ENCODE measurements around the gene ERMAP. TPM values are rescaled to one million over a fixed set of nuclear protein-coding genes. Genes with fewer than 3 reads are reported as not detected.

Gene ERMAP
- total RNA-seq, 2 donors from 2014 or later, result 9.0 to 13.3 TPM

DNA sequence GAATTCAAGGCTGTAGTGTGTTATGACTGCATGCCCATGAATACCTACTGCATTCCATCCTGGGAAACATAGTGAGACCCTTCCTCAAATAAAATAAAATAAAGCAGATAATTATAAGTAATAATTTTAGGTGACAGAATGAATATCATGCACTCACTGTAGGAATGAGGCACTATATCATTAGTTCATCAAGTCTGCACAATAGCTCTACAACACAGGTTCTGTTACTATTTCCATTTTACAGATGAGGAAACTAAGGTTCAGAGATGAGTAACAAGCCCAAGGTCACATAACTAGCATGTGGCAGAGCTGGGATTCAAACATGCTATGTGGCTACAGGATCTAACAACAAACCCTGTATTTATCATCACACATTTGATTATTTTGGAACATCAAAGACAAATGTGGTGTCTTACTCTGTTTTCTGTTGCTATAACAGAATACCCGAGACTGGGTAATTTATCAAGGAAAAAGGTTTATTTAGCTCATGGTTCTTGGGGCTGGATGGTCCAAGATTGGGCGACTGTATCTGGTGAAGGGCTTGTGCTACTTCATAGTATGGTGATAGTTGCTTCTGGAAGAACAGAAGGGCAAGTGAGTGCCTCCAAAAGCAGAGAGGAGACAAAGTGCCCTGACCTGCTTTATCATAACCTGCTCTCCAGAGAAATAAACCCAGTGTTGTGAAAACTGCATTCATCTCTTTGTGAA is 24.7 kb downstream of the ERMAP start:
- no peaks in the 10 kb centered on the region for H3K36me3 ChIP-seq
- TF ChIP-seq CTCF (IDR thresholded peaks at IDR 0.05), result no peak
- H3K27me3 ChIP-seq, result no peaks in the 10 kb centered on the region
- no peak for DNase-seq
- H3K9ac ChIP-seq (ENCODE audit: low read depth in 2 of 2, low read length in 2 of 2), result no peak overlapping the region
- intact Hi-C loops (cut with DNase I), result no loop called here
- no peak overlapping the region for H3K4me3 ChIP-seq
- H3K9me3 ChIP-seq, result no peaks in the 10 kb centered on the region
- no peak overlapping the region for H3K27ac ChIP-seq
- H3K4me1 ChIP-seq, result no peaks in the 10 kb centered on the region

GRCh38 chr1:42844592-42845140 is 27.7 kb downstream of the ERMAP start:
- no peak for TF ChIP-seq CTCF (IDR thresholded peaks at IDR 0.05)
- DNase-seq, result no peak
- Histone ChIP-seq H3K4me1 (peaks cover 4% of the 10 kb centered on the region), H3K36me3 (no peaks in the 10 kb centered on the region), H3K9me3 (no peaks in the 10 kb centered on the region), H3K9ac (ENCODE audit: low read depth in 2 of 2, low read length in 2 of 2) (no peak overlapping the region), H3K27me3 (no peaks in the 10 kb centered on the region), H3K27ac (no peak overlapping the region), H3K4me3 (no peak overlapping the region)
- intact Hi-C loops (cut with DNase I), result no loop called here

DNA sequence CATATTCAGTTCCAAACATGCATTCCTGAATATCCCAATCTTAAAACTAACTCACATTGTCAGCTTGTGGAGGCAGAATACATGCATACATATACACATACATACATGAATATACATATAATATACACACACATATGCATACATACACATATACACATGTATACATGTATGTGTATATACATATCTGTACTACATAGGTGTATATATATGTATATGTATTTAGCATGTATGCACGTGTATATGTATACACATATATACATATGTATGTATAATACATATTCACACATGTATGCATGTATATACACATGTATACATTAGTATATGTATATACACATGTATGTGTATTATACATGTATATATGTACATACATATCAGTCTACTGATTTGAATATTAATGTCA is 28.3 kb downstream of the ERMAP start:
- H3K4me3 ChIP-seq, result no peak overlapping the region
- no peak overlapping the region for H3K9ac ChIP-seq (ENCODE audit: low read depth in 2 of 2, low read length in 2 of 2)
- no peaks in the 10 kb centered on the region for H3K36me3 ChIP-seq
- no peaks in the 10 kb centered on the region for H3K27me3 ChIP-seq
- no peak overlapping the region for H3K27ac ChIP-seq
- no peak for DNase-seq
- intact Hi-C loops (cut with DNase I), result no loop called here
- H3K9me3 ChIP-seq, result no peaks in the 10 kb centered on the region
- H3K4me1 ChIP-seq, result peaks cover 4% of the 10 kb centered on the region
- TF ChIP-seq CTCF (IDR thresholded peaks at IDR 0.05), result no peak

DNA sequence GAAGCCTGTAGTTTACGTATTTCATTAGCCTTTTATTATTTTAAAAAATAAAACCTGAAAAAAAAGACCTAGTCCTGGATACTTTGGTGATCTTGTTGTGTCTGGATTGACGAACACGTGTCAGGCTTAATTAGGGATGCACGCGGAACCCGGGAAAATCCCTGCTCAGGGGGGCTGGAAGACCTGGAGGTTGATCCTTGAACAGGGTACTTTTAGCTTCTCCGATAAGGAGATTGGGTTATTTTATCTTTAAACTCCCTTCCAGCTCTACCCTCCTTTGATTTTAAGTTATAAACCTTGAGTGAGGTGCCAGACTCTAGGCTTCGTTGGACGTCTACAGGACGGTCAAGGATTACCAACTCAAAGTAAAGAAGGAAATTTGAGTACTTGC is 28.9 kb downstream of the ERMAP start:
- Histone ChIP-seq H3K9ac (ENCODE audit: low read depth in 2 of 2, low read length in 2 of 2) (peak overlapping the region in 1 of 2 donors; percentile 80), H3K4me1 (peaks cover 4% of the 10 kb centered on the region), H3K27ac (no peak overlapping the region), H3K27me3 (no peaks in the 10 kb centered on the region), H3K4me3 (peak overlapping the region; percentile 99), H3K36me3 (no peaks in the 10 kb centered on the region), H3K9me3 (no peaks in the 10 kb centered on the region)
- intact Hi-C loops (cut with DNase I), result no loop called here
- no peak for DNase-seq
- TF ChIP-seq CTCF (IDR thresholded peaks at IDR 0.05), result no peak

- Histone ChIP-seq H3K36me3 (no peaks in the 10 kb centered on the region), H3K27ac (peak within 1 kb of the TSS; percentile 66)
These were observed 29.6 kb downstream of the ERMAP start, which contains the start of gene ZNF691 for GRCh38 chr1:42846257-42847110. Gene ZNF691, plus strand, starts transcription at chr1:42846613. Its CDS starts 3,046 bp downstream, at chr1:42849659.

More at GRCh38 chr1:42846257-42847110, 29.6 kb downstream of the ERMAP start, which contains the start of gene ZNF691:
- H3K9me3 ChIP-seq, result no peaks in the 10 kb centered on the region
- TF ChIP-seq CTCF (IDR thresholded peaks at IDR 0.05), result no peak
- peak; percentile 93 for DNase-seq
- peak within 1 kb of the TSS; percentile 99 for H3K4me3 ChIP-seq
- intact Hi-C loops (cut with DNase I), result no loop called here
- H3K4me1 ChIP-seq, result peaks cover 4% of the 10 kb centered on the region
- peak within 1 kb of the TSS; percentile 80 to 90 for H3K9ac ChIP-seq (ENCODE audit: low read depth in 2 of 2, low read length in 2 of 2)
- H3K27me3 ChIP-seq, result no peaks in the 10 kb centered on the region

Data from colonic mucosa (tissue), 4 donors.